ENCODE measurements around the gene PLXNB3. TPM values are rescaled to one million over a fixed set of nuclear protein-coding genes. Genes with fewer than 3 reads are reported as not detected.

Gene PLXNB3
- total RNA-seq, 1 donor from 2014 or later = not detected

- intact Hi-C loops (cut with micrococcal nuclease) = loop anchor here (2.0 to 10.0 kb wide), 4 partner anchors 37 to 650 kb away; partner anchors contain the start of genes EMD, FLNA, HAUS7 and MECP2
- Mint-ChIP-seq H3K36me3 (ENCODE audit: low read depth) (peaks cover 16% of the 10 kb centered on the region), H3K9me3 (no peaks in the 10 kb centered on the region), H3K4me3 (peak overlapping the region; percentile 70), H3K27me3 (no peaks in the 10 kb centered on the region), H3K4me1 (peaks cover 48% of the 10 kb centered on the region), H3K27ac (no peak overlapping the region)
- DNase-seq = no peak
- POLR2A ChIA-PET = interaction anchor here (0.6 to 1.9 kb wide), 2 partner anchors 175 to 202 kb away, joined by 4 to 6 read pairs; no protein-coding TSS in a partner anchor
- ATAC-seq (ENCODE audit: low read depth) = no peak
- TF ChIP-seq CTCF (IDR thresholded peaks at IDR 0.05) = no peak
- CTCF ChIA-PET = no interaction called here
Measured at GRCh38 chrX:153725039-153725831, 38.8 kb upstream of the PLXNB3 start.

GRCh38 chrX:153725832-153726285, 38.2 kb upstream of the PLXNB3 start:
- no peak overlapping the region for H3K27ac Mint-ChIP-seq
- H3K4me3 Mint-ChIP-seq = peak overlapping the region; percentile 70
- no peaks in the 10 kb centered on the region for H3K27me3 Mint-ChIP-seq
- no peak for DNase-seq
- H3K4me1 Mint-ChIP-seq = peaks cover 50% of the 10 kb centered on the region
- POLR2A ChIA-PET = interaction anchor here (0.6 to 1.9 kb wide), 4 partner anchors 10 to 201 kb away, joined by 3 to 6 read pairs (median 4); no protein-coding TSS in a partner anchor
- H3K36me3 Mint-ChIP-seq (ENCODE audit: low read depth) = peaks cover 14% of the 10 kb centered on the region
- CTCF ChIA-PET = no interaction called here
- intact Hi-C loops (cut with micrococcal nuclease) = loop anchor here (2.0 to 10.0 kb wide), 5 partner anchors 36 to 649 kb away; partner anchors contain the start of genes ARHGAP4, EMD, FLNA and HAUS7
- no peaks in the 10 kb centered on the region for H3K9me3 Mint-ChIP-seq
- no peak for ATAC-seq (ENCODE audit: low read depth)
- no peak for TF ChIP-seq CTCF (IDR thresholded peaks at IDR 0.05)

- no peaks in the 10 kb centered on the region for H3K27me3 Mint-ChIP-seq
- DNase-seq = peak; percentile 59
- ChIA-PET CTCF (interaction anchor here (1.5 kb wide), 1 partner anchor 255 kb away, joined by 3 read pairs; no protein-coding TSS in a partner anchor), POLR2A (interaction anchor here (0.7 to 1.9 kb wide), 6 partner anchors 9 to 200 kb away, joined by 3 to 6 read pairs (median 4); partner anchors contain the start of gene SLC6A8)
- H3K4me1 Mint-ChIP-seq = peaks cover 55% of the 10 kb centered on the region
- peaks cover 17% of the 10 kb centered on the region for H3K36me3 Mint-ChIP-seq (ENCODE audit: low read depth)
- H3K9me3 Mint-ChIP-seq = peaks cover under 1% of the 10 kb centered on the region
- intact Hi-C loops (cut with micrococcal nuclease) = loop anchor here (1.0 to 10.0 kb wide), 4 partner anchors 9 to 648 kb away; partner anchors contain the start of genes ARHGAP4, EMD, FLNA and PLXNB3
- H3K27ac Mint-ChIP-seq = peak overlapping the region; percentile 56
- ATAC-seq (ENCODE audit: low read depth) = peak; percentile 50
- TF ChIP-seq CTCF (IDR thresholded peaks at IDR 0.05) = no peak
- peak overlapping the region; percentile 70 for H3K4me3 Mint-ChIP-seq
Measured at GRCh38 chrX:153726286-153727122, 37.5 kb upstream of the PLXNB3 start.

GRCh38 chrX:153727123-153727931, 36.7 kb upstream of the PLXNB3 start:
- no peak for TF ChIP-seq CTCF (IDR thresholded peaks at IDR 0.05)
- CTCF ChIA-PET = interaction anchor here (1.5 kb wide), 1 partner anchor 256 kb away, joined by 3 read pairs; no protein-coding TSS in a partner anchor
- no peaks in the 10 kb centered on the region for H3K27me3 Mint-ChIP-seq
- H3K4me3 Mint-ChIP-seq = peak overlapping the region; percentile 70
- POLR2A ChIA-PET = interaction anchor here (0.7 to 1.9 kb wide), 5 partner anchors 8 to 199 kb away, joined by 3 to 6 read pairs (median 3); partner anchors contain the start of gene SLC6A8
- peaks cover 2% of the 10 kb centered on the region for H3K9me3 Mint-ChIP-seq
- ATAC-seq (ENCODE audit: low read depth) (no peak), DNase-seq (no peak)
- peaks cover 21% of the 10 kb centered on the region for H3K36me3 Mint-ChIP-seq (ENCODE audit: low read depth)
- intact Hi-C loops (cut with micrococcal nuclease) = loop anchor here (1.0 to 10.0 kb wide), 4 partner anchors 8 to 647 kb away; partner anchors contain the start of genes ARHGAP4, EMD, FLNA and PLXNB3
- H3K4me1 Mint-ChIP-seq = peaks cover 54% of the 10 kb centered on the region
- H3K27ac Mint-ChIP-seq = peak overlapping the region; percentile 56
